T-helper 1 cell (primary cell): Measurements from ENCODE around the gene CDC42EP3.
A peak's percentile ranks its signal among the peaks of the same experiment; 100 is the strongest.

ENCODE experiments used
- DNase-seq, 5 donors: peaks; one replicate each; pipeline ENCODE4 v3.0.0-alpha.2; 2012 to 2020

Gene CDC42EP3

DNA sequence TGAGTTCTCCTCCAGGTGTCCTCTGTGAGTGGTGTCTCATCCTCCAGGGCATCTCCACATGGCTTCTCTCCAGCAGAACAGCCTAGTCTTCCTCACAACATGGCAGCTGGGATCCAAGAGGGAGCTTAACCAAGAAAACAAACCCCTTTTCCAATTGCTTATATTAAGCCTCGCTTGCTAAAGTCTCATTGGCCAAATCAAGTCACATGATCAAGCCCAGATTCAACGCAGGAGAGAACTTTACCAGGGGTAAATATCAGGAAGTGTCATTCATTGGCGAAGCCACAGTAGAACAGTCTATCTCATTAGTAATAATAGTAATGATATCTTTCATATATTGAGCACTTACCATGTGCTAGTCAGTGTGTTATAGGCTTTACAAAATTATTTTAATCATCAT lies 53.1 kb downstream of the CDC42EP3 start:
- DNase-seq: no peak

DNA sequence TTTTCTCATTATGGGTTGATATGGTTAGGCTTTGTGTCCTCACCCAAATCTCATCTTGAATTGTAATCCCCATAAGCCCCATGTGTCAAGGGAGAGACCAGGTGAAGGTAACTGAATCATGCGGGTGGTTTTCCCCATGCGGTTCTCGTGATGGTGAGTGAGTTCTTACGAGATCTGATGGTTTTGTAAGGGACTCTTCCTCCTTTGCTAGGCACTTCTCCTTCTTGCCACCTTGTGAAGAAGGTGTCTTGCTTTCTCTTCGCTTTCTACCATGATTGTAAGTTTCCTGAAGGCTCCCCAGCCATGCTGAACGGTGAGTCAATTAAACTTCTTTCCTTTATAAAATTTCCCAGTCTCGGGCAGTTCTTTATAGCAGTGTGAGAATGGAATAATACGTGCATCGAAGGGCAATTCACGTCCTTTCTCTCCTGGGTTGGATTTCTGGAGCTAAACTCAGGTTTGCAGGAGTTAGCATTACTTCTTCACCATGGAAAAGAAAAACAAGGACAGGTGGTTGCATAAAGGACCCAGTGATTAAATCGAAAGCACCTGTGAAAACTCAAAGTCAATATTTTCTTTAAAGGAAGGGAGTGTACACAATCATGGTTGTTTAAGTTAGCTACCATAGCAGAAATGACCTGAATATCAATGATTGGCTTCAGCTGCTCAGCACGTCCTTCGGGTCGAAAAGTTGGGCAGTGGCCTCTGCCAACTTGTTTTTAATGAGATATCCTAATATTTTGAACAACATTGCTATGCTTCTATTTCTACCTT lies 54.1 kb downstream of the CDC42EP3 start:
- no peak for DNase-seq

DNA sequence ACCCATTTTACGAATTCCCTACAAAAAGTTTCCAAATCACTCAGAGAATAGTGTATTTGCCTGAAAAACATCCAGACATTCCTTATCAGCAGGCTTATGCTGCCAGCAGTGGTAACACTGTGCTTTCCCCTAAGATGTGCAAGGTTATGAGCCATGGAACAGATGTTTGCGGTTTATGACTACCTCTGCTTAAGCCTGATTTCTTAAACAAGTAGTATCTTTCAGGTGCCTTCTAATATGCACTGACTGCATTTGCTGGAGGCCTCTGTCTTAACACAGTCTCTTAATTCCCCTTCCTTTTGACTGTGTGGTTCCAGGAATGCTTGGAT lies 54.8 kb downstream of the CDC42EP3 start:
- DNase-seq: no peak

DNA sequence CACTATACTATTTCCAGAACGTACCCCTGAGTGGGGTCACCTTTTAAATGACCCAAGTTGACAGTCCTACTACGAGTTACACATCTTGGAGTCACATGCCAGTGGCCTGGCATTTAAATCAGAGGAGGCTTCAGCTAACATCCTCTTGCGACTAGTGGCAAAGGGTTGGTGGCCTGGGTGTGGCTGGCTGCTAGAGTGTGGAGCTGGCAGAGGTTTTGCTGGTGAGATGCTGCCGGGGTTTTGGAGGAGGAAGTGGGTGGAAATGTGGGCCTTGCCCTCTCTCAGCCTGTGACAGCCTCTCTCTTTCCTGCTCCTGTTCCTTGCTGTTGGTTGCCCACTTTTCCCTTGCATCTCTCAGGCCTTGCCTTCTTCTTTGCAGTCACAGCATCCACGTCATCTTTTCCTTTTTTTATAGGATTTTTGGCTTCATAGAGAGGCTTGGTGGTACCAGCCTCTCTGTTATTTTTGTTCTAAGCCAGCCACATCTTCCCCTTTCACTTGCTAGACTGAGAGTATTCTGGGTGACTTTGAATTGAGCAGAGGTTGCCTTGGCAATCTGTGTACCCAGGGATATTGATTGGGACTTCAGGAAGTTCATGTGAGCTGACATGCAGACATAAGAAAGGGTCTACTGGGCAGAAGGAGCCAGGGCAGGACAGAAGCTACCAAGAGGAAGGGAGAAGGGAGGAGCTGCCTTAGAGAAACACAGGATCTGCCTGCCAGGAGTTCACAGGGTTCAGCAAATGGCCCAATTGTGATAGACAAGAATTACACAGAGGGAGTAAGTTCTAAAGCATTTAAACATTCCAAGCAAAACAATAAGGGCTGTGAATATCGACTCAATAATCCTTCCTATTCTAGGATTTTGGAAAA lies 55.4 kb downstream of the CDC42EP3 start:
- DNase-seq: peak; percentile 19 to 89 (median 45)

DNA sequence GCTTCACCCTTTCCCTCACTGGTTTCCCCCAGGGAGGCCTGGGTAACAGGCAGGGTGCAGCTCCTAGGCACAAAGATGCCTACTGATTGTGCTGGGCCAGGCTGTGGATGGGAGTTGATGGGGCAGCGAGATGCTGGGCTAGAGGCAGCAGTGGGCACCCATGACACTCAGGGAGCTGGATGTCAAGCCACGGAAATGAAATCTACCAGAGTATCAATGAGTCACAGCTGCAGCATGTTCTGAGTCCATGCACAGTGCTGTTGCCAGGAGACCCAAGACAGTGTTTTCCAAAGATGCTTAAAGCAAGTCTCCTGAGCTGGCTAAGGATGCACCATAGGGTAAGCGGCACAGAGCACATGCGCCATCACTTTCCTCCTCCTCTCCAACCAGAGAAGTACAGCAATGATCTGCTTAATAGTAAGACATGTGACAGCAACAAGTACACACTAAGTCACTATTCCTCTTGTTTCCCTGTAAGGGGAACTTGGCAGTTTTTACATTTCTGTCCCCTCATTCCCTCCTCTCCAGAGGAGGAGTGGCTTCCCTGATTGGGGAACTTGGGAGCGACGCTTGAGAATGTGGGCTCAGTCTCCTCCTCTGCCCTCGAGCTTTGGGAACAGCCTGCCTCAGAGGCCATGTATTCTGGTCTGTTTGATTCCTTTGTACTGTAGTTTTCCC lies 57.2 kb downstream of the CDC42EP3 start:
- no peak for DNase-seq

DNA sequence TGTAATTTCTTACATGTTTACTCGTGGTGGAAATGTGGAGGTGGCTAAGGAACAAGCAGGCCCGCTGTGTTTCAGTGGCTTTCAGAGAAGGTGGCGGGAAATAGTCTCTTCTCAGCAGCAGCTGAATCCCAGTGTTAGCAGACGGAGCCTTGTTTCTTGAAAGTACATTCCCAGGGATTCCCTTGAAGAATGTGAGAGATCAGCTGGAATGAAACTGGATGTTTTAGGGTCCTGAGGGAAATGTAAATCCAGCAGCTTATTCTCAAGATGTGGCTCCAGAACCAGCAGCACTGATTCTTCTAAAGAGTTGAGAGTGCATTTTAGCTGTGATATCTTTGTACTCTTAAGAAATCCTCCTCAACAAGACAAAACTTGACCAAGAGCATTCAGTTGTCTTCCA lies 59.1 kb downstream of the CDC42EP3 start:
- DNase-seq: no peak

DNA sequence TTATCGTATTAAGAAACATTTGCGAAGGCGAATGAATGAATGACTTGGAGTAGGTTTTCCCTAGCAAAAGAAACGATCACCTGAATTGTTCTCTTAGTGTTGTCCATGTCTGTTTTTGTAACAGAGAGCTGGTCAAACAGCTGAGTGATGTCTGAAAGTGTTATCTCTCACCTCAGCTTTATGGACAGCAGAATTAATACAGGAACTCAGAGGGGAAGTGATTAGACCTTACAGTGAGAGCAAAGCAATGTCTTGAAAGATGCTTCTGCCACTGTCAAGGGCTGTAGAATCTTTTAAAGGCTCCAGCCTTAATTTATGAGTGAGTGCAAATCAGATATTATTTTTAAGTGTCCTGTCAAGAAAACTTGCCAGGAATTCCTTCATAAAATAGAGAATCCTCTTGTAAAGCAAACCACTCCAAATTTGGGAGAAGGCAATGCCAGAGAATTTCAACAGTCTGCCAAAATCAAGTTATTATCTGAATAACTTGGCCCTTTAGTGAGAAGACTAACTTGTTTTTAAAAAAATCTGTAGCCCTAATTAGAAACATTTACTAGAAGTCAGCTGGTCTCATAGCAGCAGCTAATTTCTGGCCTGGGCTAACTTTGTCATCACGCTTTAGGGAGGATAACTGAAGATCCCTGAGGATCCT lies 60.7 kb downstream of the CDC42EP3 start:
- DNase-seq: no peak

DNA sequence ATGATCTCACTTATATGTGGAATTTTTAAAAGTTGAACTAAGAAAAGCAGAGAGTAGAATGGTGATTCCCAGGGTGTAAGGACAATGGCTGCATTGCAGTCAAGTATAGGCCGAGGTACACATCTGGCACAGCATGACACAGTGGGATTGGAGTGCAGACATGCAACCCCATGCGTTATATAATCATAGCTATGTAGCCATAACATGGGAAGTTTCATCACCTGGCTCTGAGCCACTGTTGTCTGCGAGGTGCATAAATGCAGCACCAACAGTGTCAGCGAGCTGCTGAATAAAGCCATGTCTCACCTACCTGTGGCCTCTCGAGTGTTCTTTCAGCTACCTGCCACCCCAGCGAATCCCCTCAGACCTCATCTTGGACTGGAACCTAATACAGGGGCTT lies 61.7 kb downstream of the CDC42EP3 start:
- no peak for DNase-seq

DNA sequence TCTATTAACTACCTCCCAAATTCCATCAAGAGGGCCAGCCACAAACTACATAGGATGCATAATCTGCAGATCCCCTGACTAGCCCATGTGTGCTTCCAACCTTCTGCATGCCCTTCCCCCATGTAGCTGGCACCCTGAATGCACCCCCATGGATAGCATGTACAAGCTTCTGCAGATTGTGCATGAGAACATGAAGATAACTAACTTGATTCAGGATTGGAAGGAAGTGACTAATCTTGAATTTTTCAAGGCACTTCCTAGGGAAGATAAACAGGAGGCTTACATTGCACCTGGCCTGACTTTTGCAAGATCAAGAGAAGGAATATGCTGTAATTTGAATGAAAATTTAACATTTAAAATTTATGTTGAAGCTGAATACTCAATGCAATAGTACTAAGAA lies 66.7 kb downstream of the CDC42EP3 start:
- no peak for DNase-seq

DNA sequence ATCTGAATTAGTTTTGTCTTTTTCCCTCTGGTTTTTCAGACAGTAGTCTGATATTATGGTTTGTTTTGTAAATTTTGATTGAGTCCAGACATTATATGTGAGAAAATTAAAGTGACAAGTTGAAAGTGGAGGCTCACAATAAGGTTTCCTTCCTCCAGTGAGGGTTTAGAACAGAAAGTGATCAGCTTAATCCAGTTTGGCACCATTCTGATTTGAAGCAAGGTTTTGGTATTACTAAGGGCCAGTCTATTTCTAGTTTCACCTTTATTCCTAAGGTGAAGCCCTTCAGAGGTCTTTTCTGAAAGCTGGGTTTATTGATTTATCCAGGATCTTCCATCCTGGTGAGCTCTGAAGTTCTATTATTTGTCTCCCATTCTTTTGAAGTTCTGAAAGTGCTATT lies 68.7 kb downstream of the CDC42EP3 start:
- DNase-seq: peak in 1 of 5 donors; percentile 29

DNA sequence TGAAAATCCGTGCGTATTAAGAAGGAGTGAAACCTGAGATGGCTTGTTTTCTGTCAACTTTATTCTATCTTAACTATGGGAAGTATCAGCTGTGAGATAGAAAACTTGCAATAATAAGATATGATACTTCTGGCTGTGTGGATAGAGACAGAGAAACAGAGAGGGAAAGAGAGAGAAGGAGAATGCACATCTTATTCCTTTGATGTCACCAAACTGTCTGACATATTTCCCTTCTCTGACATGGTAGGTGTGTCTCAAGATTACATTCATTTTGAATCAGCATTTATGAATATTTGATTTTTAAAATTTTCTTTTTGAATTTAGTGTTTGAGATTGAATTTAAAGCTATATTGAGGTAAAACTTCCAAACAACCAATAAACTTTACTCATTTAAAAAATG lies 69.4 kb downstream of the CDC42EP3 start:
- no peak for DNase-seq

DNA sequence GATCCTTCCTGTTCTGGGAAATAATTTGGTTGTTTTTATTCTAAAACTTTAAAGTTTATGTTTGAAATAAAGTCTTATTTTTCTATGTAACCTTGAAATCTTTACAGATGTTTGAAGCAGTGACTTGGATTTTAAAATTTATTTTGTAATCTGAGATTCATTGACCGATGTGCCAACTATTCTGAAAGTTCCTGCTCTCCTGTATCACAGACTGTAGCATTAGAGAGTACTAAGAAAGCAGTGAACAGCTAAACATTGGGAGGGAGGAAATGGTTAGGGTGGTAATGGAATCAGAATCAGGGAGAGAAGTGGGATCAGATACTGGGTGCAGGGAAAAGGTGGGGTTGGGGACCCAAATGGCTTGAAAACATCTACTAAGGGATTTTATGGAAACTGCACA lies 69.9 kb downstream of the CDC42EP3 start:
- no peak for DNase-seq

DNA sequence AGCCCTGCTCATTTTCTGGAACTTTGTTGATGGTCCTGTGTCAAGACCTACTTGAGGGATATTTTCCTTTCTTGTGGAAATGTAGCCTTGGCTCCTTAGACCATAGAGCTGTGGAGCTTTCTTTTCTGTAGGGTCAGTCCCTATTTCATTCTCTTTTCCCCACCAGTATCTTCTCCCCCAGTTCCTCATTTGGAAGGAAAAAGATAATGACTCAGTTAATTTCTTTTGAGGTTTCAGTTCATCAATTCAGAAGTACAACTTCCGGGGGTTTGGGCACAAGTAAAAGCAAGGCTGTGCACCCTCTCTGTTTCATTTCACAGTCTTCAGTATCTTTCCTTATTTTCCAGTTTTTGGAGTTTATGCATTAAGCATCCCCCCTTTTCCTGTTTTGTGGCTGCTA lies 70.7 kb downstream of the CDC42EP3 start:
- no peak for DNase-seq

DNA sequence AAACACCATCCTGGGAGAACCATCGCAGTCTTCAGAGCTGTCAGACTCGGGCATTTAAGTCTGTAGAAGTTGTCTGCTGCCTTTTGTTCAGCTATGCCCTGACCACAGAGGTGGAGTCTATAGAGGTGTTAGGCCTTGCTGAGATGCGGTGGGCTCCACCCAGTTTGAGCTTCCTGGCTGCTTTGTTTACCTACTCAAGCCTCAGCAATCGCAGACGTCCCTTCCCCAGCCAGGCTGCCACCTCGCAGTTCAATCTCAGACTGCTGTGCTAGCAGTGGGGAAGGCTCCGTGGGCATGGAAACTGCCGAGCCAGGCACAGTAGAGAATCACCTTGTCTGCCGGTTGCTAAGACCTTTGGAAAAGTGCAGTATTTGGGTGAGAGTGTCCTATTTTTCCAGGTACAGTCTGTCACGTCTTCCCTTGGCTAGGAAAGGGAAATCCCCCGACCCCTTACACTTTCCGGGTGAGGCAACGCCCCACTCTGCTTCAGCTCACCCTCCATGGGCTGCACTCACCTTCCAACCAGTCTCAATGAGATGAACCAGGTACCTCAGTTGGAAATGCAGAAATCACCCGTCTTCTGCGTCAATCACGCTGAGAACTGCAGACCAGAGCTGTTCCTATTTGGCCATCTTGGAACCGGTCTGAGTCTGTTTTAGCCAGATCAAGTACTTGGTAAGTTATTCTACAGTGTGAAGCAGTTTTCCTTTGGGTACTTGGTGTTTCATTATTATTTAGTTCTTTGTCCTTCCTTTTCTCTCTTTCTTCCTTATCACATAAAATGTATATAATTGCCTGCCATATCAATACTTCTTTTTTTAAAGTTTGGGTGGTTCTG lies 71.5 kb downstream of the CDC42EP3 start:
- DNase-seq: peak; percentile 46 to 88 (median 68)

DNA sequence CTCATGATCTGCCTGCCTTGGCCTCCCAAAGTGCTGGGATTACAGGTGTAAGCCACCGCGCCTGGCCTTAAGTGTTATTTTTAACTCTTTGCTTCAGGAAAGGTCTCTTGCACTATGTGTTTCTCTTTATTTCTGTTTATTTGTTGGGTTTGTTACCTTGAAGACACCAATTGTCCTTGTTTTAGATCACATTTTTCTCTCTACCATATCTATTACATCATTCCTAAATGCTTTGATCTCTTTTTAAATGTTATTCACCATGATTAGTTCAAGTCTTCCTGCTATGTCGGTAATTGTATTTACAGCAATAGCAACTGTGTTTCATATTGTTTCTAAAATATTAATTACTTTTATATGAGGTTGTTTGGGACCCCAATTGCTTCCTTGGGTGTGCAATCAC lies 77.7 kb downstream of the CDC42EP3 start:
- no peak for DNase-seq

DNA sequence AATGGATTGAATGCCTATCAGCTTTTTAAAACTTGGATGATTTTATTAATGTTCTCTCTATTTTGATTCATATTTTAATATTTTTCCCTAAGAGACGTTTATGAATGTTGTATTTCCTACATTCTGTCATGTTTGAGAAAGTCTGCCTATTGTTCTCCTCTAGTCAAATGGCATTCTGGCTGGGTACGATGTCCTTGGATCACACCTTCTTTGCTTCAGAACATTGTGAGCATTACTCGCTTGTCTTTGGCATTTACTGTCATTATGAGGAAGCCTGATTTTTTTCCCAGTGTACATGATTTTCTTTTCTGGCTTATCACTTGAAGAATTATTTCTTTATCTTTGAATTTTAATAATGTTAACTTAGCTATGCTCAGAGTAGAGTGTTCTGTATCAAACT lies 78.4 kb downstream of the CDC42EP3 start:
- no peak for DNase-seq
